HG03060 (cell line): ENCODE data around the gene IL34.
"Not testable (repeated sequence)": the region's sequence is repeated elsewhere in the genome, so short reads cannot be mapped to it uniquely, and the experiment has no call there.

Experiments
- ATAC-seq: cut with Tn5 transposase; IDR thresholded peaks from one replicate; pipeline ENCODE4 v1.9.1; 2021; ENCODE audit warnings: low read depth, moderate number of reproducible peaks; ENCODE audit not compliant: unreplicated experiment

IL34 gene

GRCh38 chr16:70646260-70647241 lies at the start of gene IL34:
Gene IL34 (plus strand): TSS chr16:70646559. CDS start chr16:70646948, 389 bp downstream.
- no peak for ATAC-seq

DNA sequence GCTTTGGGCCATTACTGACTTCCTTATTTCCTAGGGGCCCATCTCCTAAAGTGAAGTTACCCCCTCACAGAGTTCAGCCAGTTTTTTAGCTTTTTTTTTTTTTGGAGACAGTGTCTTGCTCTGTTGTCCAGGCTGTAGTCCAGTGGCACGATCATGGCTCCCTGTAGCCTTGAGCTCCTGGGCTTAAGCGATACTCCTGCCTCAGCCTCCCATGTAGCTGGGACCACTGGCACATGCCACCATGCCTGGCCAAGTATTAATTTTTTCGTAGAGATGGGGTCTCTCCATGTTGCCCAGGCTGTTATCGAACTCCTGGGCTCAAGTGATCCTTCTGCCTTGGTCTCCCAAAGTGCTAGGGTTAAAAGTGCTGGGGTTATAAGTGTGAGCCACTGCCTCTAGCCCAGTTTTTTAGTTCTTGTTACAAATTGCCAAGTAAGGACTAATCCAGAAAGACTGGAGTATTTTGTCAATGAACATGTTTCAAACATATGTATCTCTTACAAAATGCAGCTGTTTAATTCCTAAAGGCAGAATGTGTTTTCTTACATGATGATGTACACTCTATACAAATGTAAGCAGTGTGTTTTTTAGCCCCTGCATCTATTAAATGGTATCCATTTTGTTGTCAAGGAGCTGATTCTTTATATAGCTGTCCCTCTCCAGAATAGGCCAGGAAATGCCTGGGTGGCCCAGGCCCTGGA lies 49.1 kb upstream of the IL34 start:
- no peak for ATAC-seq

GRCh38 chr16:70598937-70599503 lies 47.3 kb upstream of the IL34 start:
- ATAC-seq, result no peak

GRCh38 chr16:70600730-70601129 lies 45.6 kb upstream of the IL34 start:
- ATAC-seq, result no peak

DNA sequence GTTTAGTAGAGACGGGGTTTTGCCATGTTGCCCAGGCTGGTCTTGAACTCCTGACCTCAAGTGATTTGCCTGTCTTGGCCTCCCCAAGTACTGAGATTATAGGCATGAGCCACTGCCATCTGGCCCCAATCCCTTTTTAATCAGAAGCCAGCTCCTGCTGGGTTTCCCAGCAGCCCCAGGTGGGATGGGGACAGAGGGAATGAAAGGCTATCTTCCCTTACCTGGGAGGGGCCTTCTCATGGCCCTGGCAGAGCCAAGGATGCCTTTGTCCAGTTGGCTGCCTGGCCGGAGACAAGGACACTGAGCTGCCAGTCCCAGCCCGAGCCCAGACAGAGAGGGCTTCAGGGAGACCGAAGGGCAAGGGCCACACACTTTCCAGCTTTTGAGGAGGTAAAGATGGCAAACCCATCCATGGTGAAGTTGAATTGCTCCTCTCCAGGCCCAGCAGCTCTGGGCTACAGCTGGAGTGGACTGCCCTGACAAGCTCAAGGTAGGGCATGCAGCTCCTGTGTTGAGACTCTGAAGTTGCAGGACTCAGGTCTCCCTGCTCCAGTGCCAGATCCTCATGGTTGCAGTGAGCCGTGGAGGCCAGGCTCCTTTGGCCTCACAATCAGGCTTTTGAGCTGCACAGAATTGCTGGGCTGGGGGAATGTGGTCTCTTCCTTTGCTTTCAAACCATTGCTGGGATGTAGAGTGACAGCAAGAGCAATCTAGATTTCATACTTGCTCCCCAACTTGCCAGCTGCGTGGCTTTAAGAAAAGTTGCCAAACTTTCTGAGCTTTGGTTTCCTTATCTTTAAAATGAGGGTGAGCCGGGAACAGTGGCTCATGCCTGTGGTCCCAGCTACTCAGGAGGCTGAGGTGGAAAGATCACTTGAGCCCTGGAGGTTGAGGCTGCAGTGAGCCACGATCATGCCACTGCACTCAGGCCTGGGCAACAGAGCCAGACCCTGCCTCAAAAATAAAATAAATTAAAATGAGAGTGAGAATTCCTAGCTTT lies 44.5 kb upstream of the IL34 start:
- no peak for ATAC-seq

- no peak for ATAC-seq
Measured at GRCh38 chr16:70602831-70603230, 43.5 kb upstream of the IL34 start.

- no peak for ATAC-seq
Measured at GRCh38 chr16:70604407-70605282, 41.7 kb upstream of the IL34 start.

DNA sequence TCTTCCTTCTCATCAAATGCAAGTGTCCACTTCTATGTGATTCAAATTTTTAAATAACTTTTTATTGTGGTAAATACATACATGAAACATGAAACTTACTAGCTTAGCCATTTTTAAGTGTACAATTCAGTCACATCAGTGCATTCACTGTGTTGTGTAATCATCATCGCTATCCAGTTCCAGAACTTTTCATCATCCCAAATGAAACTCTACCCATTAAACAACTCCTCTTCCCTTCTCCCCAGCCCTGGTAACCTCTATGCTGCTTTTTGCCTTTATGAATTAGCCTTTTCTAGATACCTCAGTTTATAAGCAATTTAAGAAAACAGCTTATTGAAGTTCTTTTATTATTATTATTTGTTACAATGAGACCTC lies 41.1 kb upstream of the IL34 start:
- no peak for ATAC-seq

- no peak for ATAC-seq
Measured at GRCh38 chr16:70608521-70608920, 37.8 kb upstream of the IL34 start.

DNA sequence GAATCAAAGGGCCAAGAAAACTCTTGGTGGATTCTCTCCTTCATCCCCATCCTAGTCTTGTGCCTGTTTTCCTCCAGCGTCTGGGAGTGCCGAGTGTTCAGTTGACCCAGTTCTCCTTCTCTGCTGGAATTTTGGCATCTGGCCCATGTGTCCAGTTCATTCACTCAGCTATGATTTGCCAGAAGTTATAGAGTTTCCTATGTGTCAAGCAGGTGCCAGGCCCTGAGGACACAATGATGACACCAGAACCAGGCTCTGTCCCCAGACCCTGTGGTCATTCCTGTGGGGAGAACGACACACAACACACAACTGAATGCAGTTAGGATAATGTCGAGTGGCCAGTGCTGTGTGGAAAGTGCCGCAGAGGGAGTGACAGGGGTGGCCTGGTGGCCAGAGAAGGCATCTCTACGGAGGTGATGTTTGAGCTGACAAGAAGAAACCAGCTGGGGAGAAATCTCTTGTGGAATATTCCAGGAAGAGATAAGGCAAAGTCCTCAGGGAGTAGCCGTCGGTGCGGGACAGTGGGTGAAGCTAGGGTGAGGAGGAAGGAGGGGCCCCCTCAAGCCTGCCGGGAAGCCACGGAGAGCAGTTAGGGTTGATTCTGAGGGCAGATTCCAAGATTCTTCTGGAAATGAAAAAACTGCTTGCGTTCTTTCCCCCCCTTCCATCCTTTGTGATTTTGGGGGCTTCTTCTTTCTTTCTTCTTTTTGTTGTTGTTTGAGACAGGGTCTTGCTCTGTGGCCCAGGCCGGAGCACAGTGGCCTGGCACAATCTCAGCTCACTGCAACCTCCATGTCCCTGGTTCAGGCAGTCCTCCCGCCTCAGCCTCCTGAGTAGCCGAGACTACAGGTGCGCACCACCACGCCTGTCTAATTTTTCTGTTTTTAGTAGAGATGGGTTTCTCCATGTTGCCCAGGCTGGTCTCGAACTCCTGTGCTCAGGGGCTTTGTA lies 35.8 kb upstream of the IL34 start:
- ATAC-seq, result no peak

GRCh38 chr16:70611224-70611598 lies 35.1 kb upstream of the IL34 start:
- no peak for ATAC-seq

GRCh38 chr16:70611785-70612303 lies 34.5 kb upstream of the IL34 start:
- ATAC-seq, result no peak

GRCh38 chr16:70612931-70613330 lies 33.4 kb upstream of the IL34 start:
- ATAC-seq, result no peak

DNA sequence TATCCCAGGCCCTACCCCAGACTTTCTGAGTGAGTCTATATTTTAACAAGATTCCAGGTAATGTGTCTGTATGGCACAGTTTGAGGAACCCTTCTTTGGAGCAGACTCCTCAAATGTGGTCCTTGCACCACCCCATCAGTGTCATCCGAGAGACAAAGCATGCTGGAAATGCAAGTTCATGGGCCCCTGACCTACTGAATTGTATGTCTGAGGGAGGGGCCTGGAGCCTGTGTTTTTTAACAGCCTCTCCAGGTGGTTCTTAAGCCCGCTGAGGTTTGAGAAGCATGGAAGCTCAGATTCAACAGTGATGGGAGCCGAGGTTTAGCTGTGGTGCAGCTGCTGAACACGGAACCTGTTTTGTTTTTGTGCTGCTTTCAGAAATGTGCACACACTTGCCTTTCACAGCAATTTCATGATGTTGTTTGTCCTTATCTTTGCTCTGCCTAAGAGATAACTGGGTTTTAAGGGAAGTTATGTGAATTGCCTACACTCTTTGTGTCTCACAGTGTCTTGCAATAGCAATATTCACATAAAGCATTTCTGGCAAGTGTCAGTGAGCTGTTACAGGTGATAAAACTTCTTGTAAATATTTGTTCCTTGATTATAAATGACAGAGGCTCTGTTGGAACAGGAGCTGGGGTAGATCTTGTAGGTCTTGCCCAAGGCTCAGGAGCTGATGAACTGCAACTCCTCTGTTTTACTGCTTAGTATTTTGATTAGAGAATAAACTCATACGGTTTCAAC lies 32.0 kb upstream of the IL34 start:
- ATAC-seq, result no peak

GRCh38 chr16:70615945-70616344 lies 30.4 kb upstream of the IL34 start:
- no peak for ATAC-seq

DNA sequence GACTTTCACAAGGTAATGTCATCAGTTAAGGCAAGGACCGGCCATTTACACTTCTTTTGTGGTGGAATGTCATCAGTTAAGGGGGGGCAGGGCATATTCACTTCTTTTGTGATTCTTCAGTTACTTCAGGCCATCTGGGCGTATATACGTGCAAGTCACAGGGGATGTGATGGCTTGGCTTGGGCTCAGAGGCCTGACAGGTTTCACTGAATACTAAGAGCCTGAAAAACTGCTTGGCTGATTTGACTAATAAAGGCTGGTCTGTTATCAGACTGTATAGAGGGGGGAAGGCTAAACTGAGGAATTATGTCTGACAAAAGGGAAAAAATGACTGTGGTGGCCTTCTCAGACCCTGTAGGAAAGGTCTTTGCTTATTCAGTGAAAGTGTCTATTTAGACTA lies 24.5 kb upstream of the IL34 start:
- not testable (repeated sequence) for ATAC-seq

- ATAC-seq, result no peak
Measured at GRCh38 chr16:70627696-70628095, 18.7 kb upstream of the IL34 start.
